Right atrium auricular region (tissue), 2 donors: ENCODE results near the gene GRIK1. TPM values are rescaled to one million over a fixed set of nuclear protein-coding genes. Genes with fewer than 3 reads are reported as not detected.

ENCODE experiments used
- DNase-seq: peaks from one replicate; pipeline ENCODE4 v3.0.0-alpha.2; 2019; ENCODE audit warnings: low spot score
- H3K27ac ChIP-seq, 2 donors: fragments of 200-600 bp; sonication (generic); 1 replicate in 1 of 2; 2 replicates in 1 of 2; pipeline ENCODE4 v1.5.1; 2016 to 2019
- H3K27me3 ChIP-seq, 2 donors: fragments of 200-600 bp; sonication (generic); one replicate each; pipeline versions ENCODE4 v1.5.1 to v1.6.0; 2017 to 2019
- H3K36me3 ChIP-seq: fragments of 200-600 bp; sonication (generic); one replicate; pipeline ENCODE4 v1.5.1; 2016
- H3K4me1 ChIP-seq, 2 donors: fragments of 200-600 bp; sonication (generic); one replicate each; pipeline versions ENCODE4 v1.5.1 to v1.6.0; 2017 to 2019
- H3K4me3 ChIP-seq, 2 donors: fragments of 200-600 bp; sonication (generic); 1 replicate in 1 of 2; 2 replicates in 1 of 2; pipeline ENCODE4 v1.5.1; 2017 to 2019; ENCODE audit warnings: mild to moderate bottlenecking in 1 of 2, moderate library complexity in 1 of 2
- H3K9me3 ChIP-seq, 2 donors: fragments of 200-600 bp; sonication (generic); one replicate each; pipeline ENCODE4 v1.5.1; 2019
- CTCF ChIP-seq, 2 donors: fragments of 200-600 bp; sonication (generic); IDR thresholded peaks; one replicate each; pipeline ENCODE4 v1.5.1; 2019; ENCODE audit warnings: antibody characterized with exemption in 2 of 2
- total RNA-seq, 2 donors: library from RNA; depleted of rRNA; stranded (reverse); fragments of >200 nt; gene quantifications; one replicate each; pipeline ENCODE4 v1.1.0, GENCODE V29; 2016

The GRIK1 gene
- total RNA-seq, 2 donors from 2014 or later = not detected

GRCh38 chr21:29786496-29787360 is 153.1 kb downstream of the GRIK1 start:
- Histone ChIP-seq H3K27ac (no peak overlapping the region), H3K4me3 (no peak overlapping the region), H3K36me3 (no peaks in the 10 kb centered on the region), H3K9me3 (no peaks in the 10 kb centered on the region), H3K4me1 (no peaks in the 10 kb centered on the region), H3K27me3 (no peaks in the 10 kb centered on the region)
- DNase-seq = no peak
- no peak for TF ChIP-seq CTCF (IDR thresholded peaks at IDR 0.05)

GRCh38 chr21:29777160-29777559 is 162.6 kb downstream of the GRIK1 start:
- no peak for TF ChIP-seq CTCF (IDR thresholded peaks at IDR 0.05)
- Histone ChIP-seq H3K36me3 (no peaks in the 10 kb centered on the region), H3K27me3 (no peaks in the 10 kb centered on the region), H3K4me3 (no peak overlapping the region), H3K4me1 (no peaks in the 10 kb centered on the region), H3K9me3 (no peaks in the 10 kb centered on the region), H3K27ac (no peak overlapping the region)
- no peak for DNase-seq

GRCh38 chr21:29775462-29775861 is 164.3 kb downstream of the GRIK1 start:
- DNase-seq = no peak
- TF ChIP-seq CTCF (IDR thresholded peaks at IDR 0.05) = no peak
- Histone ChIP-seq H3K9me3 (no peaks in the 10 kb centered on the region), H3K36me3 (no peaks in the 10 kb centered on the region), H3K4me3 (no peak overlapping the region), H3K4me1 (no peaks in the 10 kb centered on the region), H3K27ac (no peak overlapping the region), H3K27me3 (no peaks in the 10 kb centered on the region)

- Histone ChIP-seq H3K4me3 (no peak overlapping the region), H3K4me1 (no peaks in the 10 kb centered on the region), H3K27me3 (no peaks in the 10 kb centered on the region), H3K36me3 (no peaks in the 10 kb centered on the region), H3K9me3 (no peaks in the 10 kb centered on the region), H3K27ac (no peak overlapping the region)
- no peak for TF ChIP-seq CTCF (IDR thresholded peaks at IDR 0.05)
- no peak for DNase-seq
Measured at GRCh38 chr21:29771491-29772066, 168.2 kb downstream of the GRIK1 start.

- no peaks in the 10 kb centered on the region for H3K36me3 ChIP-seq
- H3K4me3 ChIP-seq = no peak overlapping the region
- H3K27ac ChIP-seq = no peak overlapping the region
- no peak for TF ChIP-seq CTCF (IDR thresholded peaks at IDR 0.05)
- H3K4me1 ChIP-seq = no peaks in the 10 kb centered on the region
- DNase-seq = no peak
- no peaks in the 10 kb centered on the region for H3K9me3 ChIP-seq
- no peaks in the 10 kb centered on the region for H3K27me3 ChIP-seq
Measured at GRCh38 chr21:29763674-29764073, 176.1 kb downstream of the GRIK1 start.
